ENCODE data around the gene DSCAML1.

Gene DSCAML1

DNA sequence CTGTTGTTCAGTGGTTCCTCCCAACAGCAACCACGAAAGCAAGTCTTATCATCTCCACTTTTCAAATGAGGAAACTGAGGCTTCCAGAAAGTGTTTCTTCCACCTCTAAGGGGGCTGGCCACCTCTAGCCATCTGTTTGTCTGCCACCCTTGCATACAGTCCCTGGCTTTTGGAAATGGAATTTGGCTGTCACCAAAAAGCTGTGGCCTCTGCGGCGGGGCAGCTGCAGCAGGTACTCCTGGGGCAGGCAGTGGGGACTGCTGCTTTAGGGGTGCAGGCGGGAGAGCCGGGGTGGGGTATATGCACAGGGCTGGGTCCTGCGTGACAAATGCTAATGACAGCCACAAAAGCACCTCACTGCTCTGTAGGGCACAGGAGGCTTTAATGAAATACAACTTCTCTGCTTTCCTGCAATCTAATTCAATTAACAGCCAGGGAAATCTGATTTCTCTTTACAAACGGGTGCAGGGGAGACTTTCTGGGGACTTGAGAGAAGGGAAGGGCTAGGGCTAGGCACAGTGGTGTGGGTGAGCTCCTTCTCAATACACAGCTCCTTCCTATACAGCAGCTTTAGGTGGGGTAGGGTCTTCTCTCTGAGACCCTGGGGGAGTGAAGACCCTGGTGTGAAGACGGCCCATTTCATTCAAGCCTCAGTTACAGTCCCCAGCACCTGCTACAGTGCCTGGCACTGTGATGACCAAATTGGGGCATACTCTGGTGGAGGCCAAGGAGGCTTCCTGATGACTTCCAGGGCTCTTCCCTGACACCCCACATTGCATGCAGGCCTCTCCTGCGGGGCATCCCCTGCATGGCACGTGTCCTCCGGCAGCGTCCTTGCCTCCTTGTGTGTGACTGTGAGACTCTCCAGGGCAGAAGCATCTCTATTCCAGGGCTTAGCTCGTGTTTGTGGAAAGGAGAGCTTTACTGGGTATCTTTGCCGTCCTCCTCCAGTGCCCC, 307.7 kb downstream of the DSCAML1 start:
- TF ChIP-seq, protein P1, sequence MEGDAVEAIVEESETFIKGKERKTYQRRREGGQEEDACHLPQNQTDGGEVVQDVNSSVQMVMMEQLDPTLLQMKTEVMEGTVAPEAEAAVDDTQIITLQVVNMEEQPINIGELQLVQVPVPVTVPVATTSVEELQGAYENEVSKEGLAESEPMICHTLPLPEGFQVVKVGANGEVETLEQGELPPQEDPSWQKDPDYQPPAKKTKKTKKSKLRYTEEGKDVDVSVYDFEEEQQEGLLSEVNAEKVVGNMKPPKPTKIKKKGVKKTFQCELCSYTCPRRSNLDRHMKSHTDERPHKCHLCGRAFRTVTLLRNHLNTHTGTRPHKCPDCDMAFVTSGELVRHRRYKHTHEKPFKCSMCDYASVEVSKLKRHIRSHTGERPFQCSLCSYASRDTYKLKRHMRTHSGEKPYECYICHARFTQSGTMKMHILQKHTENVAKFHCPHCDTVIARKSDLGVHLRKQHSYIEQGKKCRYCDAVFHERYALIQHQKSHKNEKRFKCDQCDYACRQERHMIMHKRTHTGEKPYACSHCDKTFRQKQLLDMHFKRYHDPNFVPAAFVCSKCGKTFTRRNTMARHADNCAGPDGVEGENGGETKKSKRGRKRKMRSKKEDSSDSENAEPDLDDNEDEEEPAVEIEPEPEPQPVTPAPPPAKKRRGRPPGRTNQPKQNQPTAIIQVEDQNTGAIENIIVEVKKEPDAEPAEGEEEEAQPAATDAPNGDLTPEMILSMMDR (IDR thresholded peaks at IDR 0.05; ENCODE audit: low read depth, low read length, missing control alignments): no peak
- Histone ChIP-seq H3K27ac (no peak overlapping the region), H3K27me3 (replicated peaks) (peaks cover 19% of the 10 kb centered on the region), H3K36me3 (replicated peaks) (no peaks in the 10 kb centered on the region), H3K4me3 (ENCODE audit: low read depth, low read length) (no peak overlapping the region)
- in situ Hi-C loops (cut with HindIII; ENCODE audit: low pct_ligation_motif_present, low sequenced_read_pairs): no loop called here
- DNase-seq: no peak

DNA sequence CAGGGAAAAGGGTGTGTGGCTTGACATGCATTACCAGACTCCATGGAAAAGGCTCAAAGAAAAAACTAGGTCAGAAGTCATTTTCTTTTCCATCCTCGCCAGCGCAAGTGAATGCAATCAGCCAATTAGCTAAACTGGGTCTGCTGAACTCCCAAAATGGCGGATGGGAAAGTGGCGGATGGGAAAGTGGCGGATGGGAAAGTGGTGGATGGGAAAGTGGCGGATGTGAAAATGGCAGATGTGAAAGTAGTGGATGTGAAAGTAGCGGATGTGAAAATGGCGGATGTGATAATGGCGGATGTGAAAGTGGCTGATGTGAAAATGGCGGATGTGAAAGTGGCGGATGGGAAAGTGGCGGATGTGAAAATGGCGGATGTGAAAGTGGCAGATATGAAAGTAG, 311.0 kb downstream of the DSCAML1 start:
- H3K27me3 ChIP-seq (replicated peaks): peaks cover 5% of the 10 kb centered on the region
- no peak for DNase-seq
- TF ChIP-seq, protein P1 (IDR thresholded peaks at IDR 0.05; ENCODE audit: low read depth, low read length, missing control alignments): no peak
- H3K36me3 ChIP-seq (replicated peaks): no peaks in the 10 kb centered on the region
- no peak overlapping the region for H3K27ac ChIP-seq
- in situ Hi-C loops (cut with HindIII; ENCODE audit: low pct_ligation_motif_present, low sequenced_read_pairs): no loop called here
- H3K4me3 ChIP-seq (ENCODE audit: low read depth, low read length): no peak overlapping the region

DNA sequence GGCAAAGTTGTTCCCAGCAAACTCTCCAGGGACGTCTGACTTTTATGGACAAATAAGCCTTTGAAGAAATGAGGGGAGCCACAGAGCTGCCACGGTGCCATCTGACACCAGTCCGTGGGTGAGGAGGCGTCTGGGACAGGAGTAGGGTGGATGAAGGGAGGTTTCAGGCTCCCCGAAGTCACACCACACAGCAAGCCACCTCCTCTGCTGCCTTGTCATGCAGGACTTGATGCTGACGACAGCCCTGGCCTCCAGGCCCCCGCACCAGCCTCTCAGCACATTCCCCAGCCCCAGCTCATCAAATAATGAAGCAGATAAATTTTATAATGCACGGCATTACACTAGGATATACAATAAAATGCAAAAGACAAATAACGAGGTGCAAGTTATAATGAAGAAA, 312.9 kb downstream of the DSCAML1 start:
- H3K36me3 ChIP-seq (replicated peaks): no peaks in the 10 kb centered on the region
- no peak for DNase-seq
- no peaks in the 10 kb centered on the region for H3K27me3 ChIP-seq (replicated peaks)
- in situ Hi-C loops (cut with HindIII; ENCODE audit: low pct_ligation_motif_present, low sequenced_read_pairs): no loop called here
- no peak overlapping the region for H3K4me3 ChIP-seq (ENCODE audit: low read depth, low read length)
- no peak overlapping the region for H3K27ac ChIP-seq
- TF ChIP-seq, protein P1 (IDR thresholded peaks at IDR 0.05; ENCODE audit: low read depth, low read length, missing control alignments): no peak

DNA sequence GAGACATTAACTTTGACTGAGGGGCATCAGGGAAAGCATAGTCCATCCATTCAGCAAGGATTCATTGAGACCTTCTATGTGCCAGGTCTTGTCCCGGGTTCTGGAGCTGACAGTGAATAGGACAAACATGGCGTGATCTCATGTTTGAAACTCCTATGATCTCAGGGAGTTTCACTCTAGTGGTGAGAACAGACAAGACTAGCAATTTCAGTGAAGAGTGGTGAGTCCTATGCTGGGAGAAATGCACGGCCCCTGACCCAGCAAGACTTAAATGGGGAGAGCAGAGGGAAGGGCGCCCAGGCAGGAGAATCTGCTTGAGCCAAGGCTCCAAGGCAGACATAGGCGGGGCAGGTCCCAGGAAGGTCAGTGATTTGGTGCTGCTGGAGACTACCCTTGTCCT, 313.6 kb downstream of the DSCAML1 start:
- in situ Hi-C loops (cut with HindIII; ENCODE audit: low pct_ligation_motif_present, low sequenced_read_pairs): no loop called here
- no peak overlapping the region for H3K4me3 ChIP-seq (ENCODE audit: low read depth, low read length)
- TF ChIP-seq, protein P1 (IDR thresholded peaks at IDR 0.05; ENCODE audit: low read depth, low read length, missing control alignments): no peak
- no peak for DNase-seq
- no peaks in the 10 kb centered on the region for H3K36me3 ChIP-seq (replicated peaks)
- no peak overlapping the region for H3K27ac ChIP-seq
- H3K27me3 ChIP-seq (replicated peaks): no peaks in the 10 kb centered on the region

DNA sequence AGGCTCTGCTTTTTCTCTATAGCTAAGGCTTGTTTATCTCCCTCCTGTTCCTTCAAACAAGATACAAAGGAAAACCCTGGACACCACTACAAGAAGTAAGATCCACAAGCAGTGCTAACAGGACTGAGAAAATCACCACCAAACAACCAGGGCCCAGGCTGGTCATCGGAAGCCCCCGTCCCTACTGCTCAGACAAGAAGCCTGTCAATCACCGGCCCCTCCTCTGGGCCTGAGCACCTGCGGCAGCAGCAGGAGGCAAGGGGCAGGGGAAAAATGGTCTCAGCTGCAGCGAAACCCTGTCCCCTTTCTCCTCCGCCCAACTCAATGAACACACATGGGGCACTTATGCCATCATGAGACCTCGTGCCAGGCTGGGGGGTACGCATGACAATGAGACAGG, 314.1 kb downstream of the DSCAML1 start:
- Histone ChIP-seq H3K36me3 (replicated peaks) (no peaks in the 10 kb centered on the region), H3K27me3 (replicated peaks) (no peaks in the 10 kb centered on the region), H3K27ac (no peak overlapping the region), H3K4me3 (ENCODE audit: low read depth, low read length) (no peak overlapping the region)
- TF ChIP-seq, protein P1 (IDR thresholded peaks at IDR 0.05; ENCODE audit: low read depth, low read length, missing control alignments): no peak
- DNase-seq: no peak
- in situ Hi-C loops (cut with HindIII; ENCODE audit: low pct_ligation_motif_present, low sequenced_read_pairs): no loop called here

All from brain microvascular endothelial cell (primary cell).